IgD-negative memory B cell (primary cell): ENCODE results near the gene C9orf152. TPM values are rescaled to one million over a fixed set of nuclear protein-coding genes. Genes with fewer than 3 reads are reported as not detected.
A peak's percentile ranks its signal among the peaks of the same experiment; 100 is the strongest.

Experiments
- H3K27ac Mint-ChIP-seq, 3 donors: one replicate each; pipeline ENCODE4 v1.8.0; 2020 to 2022; ENCODE audit warnings: mild to moderate bottlenecking in 3 of 3, mixed read lengths in 3 of 3, moderate library complexity in 1 of 3
- H3K27me3 Mint-ChIP-seq: one replicate; pipeline ENCODE4 v1.8.0; 2021; ENCODE audit warnings: mixed read lengths
- H3K36me3 Mint-ChIP-seq: one replicate; pipeline ENCODE4 v1.8.0; 2020; ENCODE audit warnings: mild to moderate bottlenecking, mixed read lengths
- H3K4me1 Mint-ChIP-seq, 3 donors: one replicate each; pipeline ENCODE4 v1.8.0; 2020 to 2022; ENCODE audit warnings: mixed read lengths in 3 of 3, mild to moderate bottlenecking in 1 of 3
- H3K4me3 Mint-ChIP-seq, 4 donors: one replicate each; pipeline ENCODE4 v1.8.0; 2020 to 2022; ENCODE audit warnings: mild to moderate bottlenecking in 4 of 4, mixed read lengths in 4 of 4, moderate library complexity in 3 of 4
- H3K9me3 Mint-ChIP-seq, 3 donors: one replicate each; pipeline ENCODE4 v1.8.0; 2020 to 2021; ENCODE audit warnings: mixed read lengths in 3 of 3, mild to moderate bottlenecking in 1 of 3
- polyA plus RNA-seq: library from polyadenylated mRNA; unstranded; fragments of 300-500 nt; fragmentation: Illumina TruSeq; gene quantifications from one replicate; pipeline ENCODE4 v1.2.3, GENCODE V29; 2021

The C9orf152 gene
- polyA plus RNA-seq, 1 donor from 2014 or later = not detected

DNA sequence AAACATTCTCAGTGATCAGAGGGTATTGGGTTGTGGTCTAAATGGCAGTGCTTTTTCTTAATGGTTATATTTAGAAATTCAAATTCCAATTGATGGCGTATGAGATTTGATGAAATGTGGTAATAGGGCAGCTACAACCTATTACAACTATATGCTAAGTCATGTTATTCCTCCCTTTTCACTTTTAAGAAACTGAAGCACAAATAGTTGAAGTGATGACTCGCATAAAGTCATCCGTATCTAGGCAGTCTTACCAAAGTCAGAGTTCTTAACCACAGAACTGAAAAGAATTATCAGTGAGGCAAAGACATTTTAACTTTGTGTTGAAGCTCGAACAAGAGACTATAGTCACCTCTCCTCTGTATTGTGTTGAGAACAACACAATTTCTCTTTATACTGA is 28.2 kb downstream of the C9orf152 start:
- Mint-ChIP-seq H3K27me3 (no peaks in the 10 kb centered on the region), H3K4me1 (peaks cover 3 to 9% (median 3%) of the 10 kb centered on the region in 3 donors), H3K27ac (no peak overlapping the region)

DNA sequence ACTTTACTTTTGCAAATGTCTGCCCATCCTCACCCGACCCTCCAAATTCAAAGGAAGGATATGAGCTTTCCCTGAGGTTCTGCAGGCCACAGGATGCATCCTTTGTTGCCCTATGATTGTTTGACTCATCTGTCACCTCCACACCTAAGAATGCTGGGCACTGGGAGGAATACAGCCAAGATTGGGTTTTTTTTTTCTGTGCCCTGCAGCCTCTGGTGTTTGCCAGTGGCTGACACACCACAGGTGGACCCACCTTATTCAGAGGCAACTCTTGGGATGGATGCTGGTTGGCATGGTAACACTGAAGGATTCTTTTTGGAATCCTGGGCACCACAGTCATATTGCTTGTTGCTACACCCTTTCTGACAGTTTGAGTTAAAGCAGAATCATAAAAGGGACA is 29.7 kb downstream of the C9orf152 start:
- Mint-ChIP-seq H3K9me3 (no peaks in the 10 kb centered on the region), H3K27ac (peak overlapping the region in 1 of 3 donors; percentile 54), H3K36me3 (no peaks in the 10 kb centered on the region), H3K27me3 (no peaks in the 10 kb centered on the region), H3K4me3 (no peak overlapping the region), H3K4me1 (peaks cover 5 to 7% (median 6%) of the 10 kb centered on the region in 3 donors)

More for the DNA sequence above, 28.2 kb downstream of the C9orf152 start:
- H3K4me3 Mint-ChIP-seq = no peak overlapping the region
- H3K36me3 Mint-ChIP-seq = no peaks in the 10 kb centered on the region
- no peaks in the 10 kb centered on the region for H3K9me3 Mint-ChIP-seq

DNA sequence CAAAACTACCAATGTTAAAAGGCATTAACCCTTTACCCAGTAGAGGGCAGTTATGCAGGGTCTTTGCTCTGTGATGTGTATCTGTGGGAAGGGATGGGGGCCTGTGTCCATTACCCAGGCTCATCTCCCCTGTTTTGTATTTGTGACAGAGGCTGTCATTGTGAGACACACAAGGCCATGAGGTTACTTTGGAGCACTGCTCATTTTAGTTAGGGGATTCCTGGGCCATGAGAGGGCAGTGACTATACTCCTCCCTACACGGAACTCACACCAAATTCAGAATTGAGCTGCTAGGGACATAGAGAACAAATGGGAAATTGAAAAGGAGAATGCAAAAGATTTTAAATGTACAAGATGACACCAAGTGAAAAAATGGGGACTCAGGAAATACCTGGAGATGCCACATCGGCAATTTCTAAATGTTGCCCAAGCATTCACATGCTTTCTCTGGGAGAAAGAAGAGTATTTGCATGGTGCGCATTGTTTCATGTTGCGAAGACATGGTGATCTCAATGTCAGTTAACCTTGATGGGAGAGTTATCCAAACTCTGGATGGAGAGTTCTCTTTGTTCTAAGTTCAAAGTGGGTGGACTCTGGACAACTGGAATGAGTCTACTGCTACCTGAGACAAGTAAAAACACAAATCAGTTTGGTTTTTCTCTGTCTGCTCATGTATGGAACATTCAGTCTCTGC is 32.5 kb downstream of the C9orf152 start:
- H3K27ac Mint-ChIP-seq = peak overlapping the region; percentile 8 to 46 (median 31)
- H3K9me3 Mint-ChIP-seq = no peaks in the 10 kb centered on the region

DNA sequence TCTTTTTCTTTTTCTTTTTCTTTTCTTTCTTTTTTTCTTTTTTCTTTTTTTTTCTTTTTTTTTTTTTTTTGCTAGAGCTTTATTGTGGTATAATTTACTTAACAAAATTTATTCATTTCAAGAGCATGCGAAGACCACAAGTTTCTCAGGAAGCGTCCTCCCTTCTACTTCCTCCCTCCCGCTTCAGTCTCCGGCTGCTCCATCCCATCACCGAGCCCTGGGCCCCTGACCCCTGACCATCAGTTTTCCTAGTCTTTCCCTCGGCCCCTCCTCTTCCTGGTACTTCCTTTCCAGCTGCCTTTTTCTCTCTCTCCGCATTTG is 34.7 kb downstream of the C9orf152 start:
- H3K4me1 Mint-ChIP-seq = peaks cover 8 to 20% (median 11%) of the 10 kb centered on the region in 3 donors
- no peaks in the 10 kb centered on the region for H3K27me3 Mint-ChIP-seq
- peak overlapping the region; percentile 53 to 73 (median 54) for H3K27ac Mint-ChIP-seq
- no peaks in the 10 kb centered on the region for H3K9me3 Mint-ChIP-seq
- peak overlapping the region in 1 of 4 donors; percentile 7 for H3K4me3 Mint-ChIP-seq
- peaks cover 7% of the 10 kb centered on the region for H3K36me3 Mint-ChIP-seq

More for the DNA sequence above, 32.5 kb downstream of the C9orf152 start:
- no peak overlapping the region for H3K4me3 Mint-ChIP-seq
- no peaks in the 10 kb centered on the region for H3K27me3 Mint-ChIP-seq
- peaks cover 5% of the 10 kb centered on the region for H3K36me3 Mint-ChIP-seq
- peaks cover 5 to 13% (median 7%) of the 10 kb centered on the region in 3 donors for H3K4me1 Mint-ChIP-seq

DNA sequence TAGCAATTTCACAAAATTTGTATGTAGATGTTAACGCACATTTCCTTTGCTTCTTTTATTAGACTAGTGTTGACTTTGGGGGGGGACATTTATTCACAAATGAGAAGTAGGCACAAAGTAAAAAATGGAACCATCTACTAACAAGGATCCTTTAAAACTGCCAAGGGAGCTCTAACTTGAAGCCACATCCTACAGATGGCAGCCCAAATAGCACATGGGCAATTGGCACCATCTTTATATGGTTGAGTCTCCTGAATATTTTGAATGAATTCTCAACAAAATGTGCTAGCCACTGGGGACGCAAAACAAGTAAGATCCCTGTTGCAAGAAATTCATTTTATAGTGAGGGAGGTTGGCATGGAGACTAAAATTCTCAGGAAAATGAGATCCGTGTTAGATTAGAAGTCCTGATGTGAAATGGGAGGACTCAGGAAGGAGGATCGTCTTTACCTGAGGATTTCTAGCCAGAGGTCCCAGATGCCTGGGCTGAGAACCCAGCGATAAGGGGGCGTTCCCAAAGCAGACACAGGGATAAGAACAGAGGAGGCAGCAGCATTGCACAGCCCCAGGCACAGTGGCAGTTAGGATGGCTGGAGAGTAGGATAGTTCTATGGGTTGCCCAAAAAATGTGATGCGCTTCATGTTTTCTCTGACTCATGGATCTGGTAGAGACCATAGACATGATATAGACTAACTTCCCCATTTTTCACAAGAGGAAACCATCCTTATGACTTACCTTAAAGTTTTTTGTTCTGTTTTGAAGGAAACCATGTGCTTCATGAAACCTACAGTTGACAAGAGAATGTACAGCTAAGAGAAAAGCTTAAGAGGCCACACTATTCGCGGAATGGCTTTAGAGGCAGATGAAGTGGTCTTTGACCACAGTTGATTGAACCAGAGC is 37.4 kb downstream of the C9orf152 start:
- H3K36me3 Mint-ChIP-seq = peaks cover 8% of the 10 kb centered on the region
- H3K9me3 Mint-ChIP-seq = no peaks in the 10 kb centered on the region
- H3K4me3 Mint-ChIP-seq = no peak overlapping the region
- H3K4me1 Mint-ChIP-seq = peaks cover 13 to 22% (median 15%) of the 10 kb centered on the region in 3 donors
- H3K27me3 Mint-ChIP-seq = no peaks in the 10 kb centered on the region
- peak overlapping the region in 2 of 3 donors; percentile 22 for H3K27ac Mint-ChIP-seq

DNA sequence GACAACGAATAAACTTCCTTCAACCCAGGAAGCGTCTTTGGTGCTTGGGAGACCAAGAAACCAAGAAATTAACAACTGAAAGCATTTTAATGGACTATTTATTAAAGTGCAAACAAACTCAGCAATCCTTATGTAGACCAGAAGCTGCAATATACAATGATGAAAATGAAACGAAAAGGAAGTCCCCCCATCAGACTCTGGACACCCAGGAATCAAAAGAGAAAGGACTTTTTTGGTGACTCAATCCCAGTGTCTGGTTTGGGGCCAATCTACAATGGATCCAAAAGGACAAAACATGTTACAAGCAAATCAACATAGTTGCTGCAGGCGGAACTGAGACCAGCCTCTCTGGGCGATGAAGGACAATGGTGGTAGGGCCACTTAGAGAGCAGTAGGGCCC is 39.5 kb downstream of the C9orf152 start:
- H3K27ac Mint-ChIP-seq = peak overlapping the region in 2 of 3 donors; percentile 23 to 74
- no peak overlapping the region for H3K4me3 Mint-ChIP-seq
- no peaks in the 10 kb centered on the region for H3K9me3 Mint-ChIP-seq
- peaks cover 18 to 27% (median 22%) of the 10 kb centered on the region in 3 donors for H3K4me1 Mint-ChIP-seq
- H3K27me3 Mint-ChIP-seq = no peaks in the 10 kb centered on the region
- H3K36me3 Mint-ChIP-seq = peaks cover 11% of the 10 kb centered on the region

DNA sequence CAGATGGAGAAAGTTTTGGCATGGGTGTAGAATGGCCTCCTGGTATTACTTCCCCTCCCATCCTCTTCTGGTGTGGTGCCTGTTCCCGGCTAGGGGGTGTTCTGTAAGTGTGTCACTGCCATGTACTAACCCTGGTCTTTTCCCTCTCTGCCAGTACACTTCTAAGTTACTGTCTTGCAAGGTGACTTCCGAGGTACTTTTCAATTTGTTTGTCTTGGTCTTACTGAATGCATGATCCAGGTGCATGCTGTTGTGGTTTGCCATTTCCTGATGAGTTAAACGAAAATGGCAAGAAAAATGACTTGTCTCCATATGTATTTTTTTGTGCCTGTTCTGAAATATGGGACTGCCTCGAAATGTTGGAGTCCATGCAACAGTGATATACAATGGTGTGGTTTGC is 46.0 kb downstream of the C9orf152 start:
- peaks cover 55 to 65% (median 55%) of the 10 kb centered on the region in 3 donors for H3K4me1 Mint-ChIP-seq
- peak overlapping the region; percentile 7 to 65 (median 13) for H3K27ac Mint-ChIP-seq
- H3K27me3 Mint-ChIP-seq = no peaks in the 10 kb centered on the region
- peak overlapping the region in 2 of 4 donors; percentile 61 to 89 for H3K4me3 Mint-ChIP-seq
- peaks cover 8% of the 10 kb centered on the region for H3K36me3 Mint-ChIP-seq
- H3K9me3 Mint-ChIP-seq = peaks cover 0 to 2% (median 0%) of the 10 kb centered on the region in 3 donors

DNA sequence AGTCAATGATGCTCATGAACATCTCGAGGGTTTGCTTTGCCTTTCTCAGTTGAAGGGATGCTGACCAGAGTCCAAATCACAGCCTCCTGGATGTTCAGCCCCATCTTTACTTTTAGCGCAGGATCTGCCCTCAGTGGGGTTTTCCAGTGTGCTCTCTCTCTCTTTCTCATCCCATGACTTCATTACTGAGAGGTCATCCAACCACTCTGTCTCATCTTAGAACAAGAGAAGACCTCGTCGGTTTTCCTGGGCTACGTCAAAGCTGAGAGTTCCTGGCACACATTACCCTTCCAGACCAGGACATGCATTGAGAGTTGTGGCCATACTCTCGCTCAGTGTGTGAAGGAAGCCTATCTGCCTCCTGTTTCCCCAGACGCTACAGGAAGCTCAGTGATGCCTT is 47.3 kb downstream of the C9orf152 start:
- H3K27me3 Mint-ChIP-seq = no peaks in the 10 kb centered on the region
- H3K4me3 Mint-ChIP-seq = peak overlapping the region in 1 of 4 donors; percentile 55
- H3K9me3 Mint-ChIP-seq = peaks cover 0 to 2% (median 0%) of the 10 kb centered on the region in 3 donors
- H3K36me3 Mint-ChIP-seq = peaks cover 8% of the 10 kb centered on the region
- peaks cover 62 to 69% (median 66%) of the 10 kb centered on the region in 3 donors for H3K4me1 Mint-ChIP-seq
- H3K27ac Mint-ChIP-seq = peak overlapping the region; percentile 33 to 87 (median 67)

DNA sequence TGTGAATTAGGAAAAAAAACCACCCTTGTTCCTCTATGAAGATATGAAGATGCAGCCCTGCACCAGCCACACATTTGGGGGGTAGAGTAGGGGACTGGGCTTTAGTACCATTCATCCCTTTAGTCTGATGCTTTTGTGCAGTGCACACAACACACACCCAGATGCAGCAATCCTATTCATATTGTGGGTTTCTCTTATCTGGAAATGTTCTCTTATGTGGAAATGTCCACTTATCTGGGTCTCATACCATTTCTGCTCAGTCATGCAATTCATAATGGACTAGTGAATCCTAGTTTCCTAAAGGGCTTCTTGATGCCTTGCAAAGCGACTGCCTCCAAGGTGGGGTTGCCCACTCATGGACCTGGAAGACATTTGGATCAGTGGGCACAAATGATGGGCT is 47.8 kb downstream of the C9orf152 start:
- peaks cover 4% of the 10 kb centered on the region for H3K36me3 Mint-ChIP-seq
- peak overlapping the region in 2 of 3 donors; percentile 49 to 87 for H3K27ac Mint-ChIP-seq
- no peaks in the 10 kb centered on the region for H3K27me3 Mint-ChIP-seq
- peak overlapping the region in 2 of 4 donors; percentile 11 to 63 for H3K4me3 Mint-ChIP-seq
- H3K4me1 Mint-ChIP-seq = peaks cover 62 to 69% (median 68%) of the 10 kb centered on the region in 3 donors
- peaks cover 0 to 2% (median 0%) of the 10 kb centered on the region in 3 donors for H3K9me3 Mint-ChIP-seq

DNA sequence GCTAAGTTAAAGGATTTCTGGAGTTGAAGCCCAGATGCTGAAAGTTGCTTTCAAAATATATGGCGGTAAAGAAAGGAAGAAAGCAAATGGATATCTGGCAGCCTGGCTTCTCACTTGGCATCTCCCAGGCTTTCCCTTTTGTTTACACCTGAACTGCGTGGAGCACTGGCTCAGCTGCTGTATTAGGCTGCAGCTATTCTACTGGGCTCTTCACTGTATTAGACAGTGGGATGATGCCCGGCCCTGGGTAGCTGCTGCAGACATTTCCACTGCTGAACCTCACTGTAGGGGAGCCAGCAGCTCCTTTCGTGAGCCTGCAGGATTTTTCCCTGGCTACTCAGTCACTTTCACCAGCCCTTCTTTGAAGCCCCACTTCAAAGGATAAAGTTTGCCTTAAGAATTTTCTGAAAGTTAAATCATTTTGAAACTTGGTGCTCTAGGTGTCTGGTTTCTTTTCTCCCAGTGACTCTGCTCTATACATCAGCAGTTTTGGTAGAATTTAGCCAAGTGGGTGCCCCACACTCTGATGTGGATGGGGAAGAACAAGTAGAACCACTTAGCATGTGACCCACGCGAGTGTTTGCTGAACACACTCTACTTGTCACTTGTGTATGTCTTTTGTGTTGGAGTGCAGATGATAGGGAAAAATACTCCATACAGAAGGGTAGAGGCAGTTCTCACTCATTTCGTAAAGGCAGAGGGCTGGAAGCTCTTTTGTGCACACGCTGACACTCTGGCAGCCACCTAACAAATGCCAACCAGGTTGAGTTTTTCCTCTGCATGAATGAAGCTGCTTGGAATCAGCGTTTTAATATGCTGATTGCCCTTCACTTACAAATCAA is 49.9 kb downstream of the C9orf152 start:
- H3K9me3 Mint-ChIP-seq = peaks cover 0 to 2% (median 0%) of the 10 kb centered on the region in 3 donors
- no peaks in the 10 kb centered on the region for H3K27me3 Mint-ChIP-seq
- H3K4me1 Mint-ChIP-seq = peaks cover 67 to 77% (median 76%) of the 10 kb centered on the region in 3 donors
- H3K27ac Mint-ChIP-seq = peak overlapping the region; percentile 4 to 71 (median 65)
- H3K4me3 Mint-ChIP-seq = peak overlapping the region in 2 of 4 donors; percentile 32 to 34
- peaks cover 7% of the 10 kb centered on the region for H3K36me3 Mint-ChIP-seq

DNA sequence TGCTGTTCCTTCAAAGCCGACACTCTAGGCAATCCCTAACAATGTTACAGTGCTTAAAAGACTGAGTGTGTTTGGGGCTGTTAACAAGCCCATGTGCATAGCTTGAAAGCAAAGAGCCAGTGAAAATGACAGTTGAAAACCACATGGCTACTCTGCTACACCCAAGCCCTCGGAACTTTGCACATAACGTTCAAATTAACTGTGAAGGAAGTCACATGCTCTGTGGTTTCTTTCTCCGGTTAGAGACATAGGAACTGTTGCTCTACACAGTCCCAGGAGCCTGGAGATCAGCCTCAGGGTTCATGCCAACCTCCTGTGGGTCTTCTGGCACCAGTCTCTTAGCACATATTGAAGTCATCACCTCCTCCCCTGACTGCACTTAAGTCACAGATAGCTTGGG is 51.1 kb downstream of the C9orf152 start:
- H3K27me3 Mint-ChIP-seq = no peaks in the 10 kb centered on the region
- peaks cover 0 to under 1% (median 0%) of the 10 kb centered on the region in 3 donors for H3K9me3 Mint-ChIP-seq
- H3K27ac Mint-ChIP-seq = peak overlapping the region in 2 of 3 donors; percentile 65 to 80
- H3K4me3 Mint-ChIP-seq = peak overlapping the region; percentile 16 to 88 (median 64)
- peaks cover 72 to 83% (median 77%) of the 10 kb centered on the region in 3 donors for H3K4me1 Mint-ChIP-seq
- H3K36me3 Mint-ChIP-seq = peaks cover 9% of the 10 kb centered on the region

DNA sequence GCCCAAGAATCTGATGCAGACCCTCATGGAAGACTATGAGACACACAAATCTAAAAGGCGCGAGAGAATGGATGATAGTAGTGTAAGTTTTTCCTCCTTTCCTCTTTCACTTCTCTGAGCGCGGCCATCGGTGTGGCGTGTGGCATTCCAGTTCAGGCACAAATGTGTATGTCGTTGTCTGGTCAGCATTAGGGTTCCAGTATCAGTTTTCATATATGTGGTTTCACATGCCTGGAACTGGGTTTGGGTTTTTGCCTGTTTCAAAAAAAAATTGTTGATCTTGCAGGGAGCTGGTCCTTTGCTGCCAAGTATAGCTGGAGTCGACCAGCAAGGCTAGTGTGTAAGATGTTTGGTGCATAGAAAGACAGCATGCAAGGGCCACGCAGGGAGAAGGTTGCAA is 51.5 kb downstream of the C9orf152 start:
- Mint-ChIP-seq H3K27ac (peak overlapping the region; percentile 55 to 80 (median 65)), H3K36me3 (peaks cover 9% of the 10 kb centered on the region), H3K4me3 (peak overlapping the region; percentile 16 to 88 (median 59)), H3K9me3 (no peaks in the 10 kb centered on the region), H3K27me3 (no peaks in the 10 kb centered on the region), H3K4me1 (peaks cover 70 to 84% (median 74%) of the 10 kb centered on the region in 3 donors)

DNA sequence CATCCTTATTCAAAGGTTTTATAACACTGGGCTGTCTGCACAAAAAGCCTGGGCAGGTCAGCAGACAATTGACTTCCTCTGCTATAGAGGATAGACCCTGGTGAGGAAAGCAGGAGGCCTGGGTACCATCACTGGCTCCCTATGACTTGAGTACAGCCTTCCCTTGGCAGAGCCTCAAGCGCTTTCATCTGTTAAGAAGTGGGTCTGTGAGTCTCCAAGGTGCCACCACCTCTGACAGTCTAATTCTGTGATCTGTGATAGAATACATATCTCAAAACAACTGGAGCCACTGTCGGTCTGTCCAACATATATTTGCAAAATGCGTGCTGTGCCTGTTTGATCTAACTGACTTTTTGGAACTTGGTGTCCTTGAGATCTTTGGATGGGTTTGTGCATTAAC is 52.2 kb downstream of the C9orf152 start:
- no peak overlapping the region for H3K27ac Mint-ChIP-seq
- H3K4me1 Mint-ChIP-seq = peaks cover 70 to 85% (median 76%) of the 10 kb centered on the region in 3 donors
- H3K9me3 Mint-ChIP-seq = no peaks in the 10 kb centered on the region
- no peaks in the 10 kb centered on the region for H3K27me3 Mint-ChIP-seq
- H3K4me3 Mint-ChIP-seq = peak overlapping the region in 1 of 4 donors; percentile 70
- H3K36me3 Mint-ChIP-seq = peaks cover 13% of the 10 kb centered on the region

DNA sequence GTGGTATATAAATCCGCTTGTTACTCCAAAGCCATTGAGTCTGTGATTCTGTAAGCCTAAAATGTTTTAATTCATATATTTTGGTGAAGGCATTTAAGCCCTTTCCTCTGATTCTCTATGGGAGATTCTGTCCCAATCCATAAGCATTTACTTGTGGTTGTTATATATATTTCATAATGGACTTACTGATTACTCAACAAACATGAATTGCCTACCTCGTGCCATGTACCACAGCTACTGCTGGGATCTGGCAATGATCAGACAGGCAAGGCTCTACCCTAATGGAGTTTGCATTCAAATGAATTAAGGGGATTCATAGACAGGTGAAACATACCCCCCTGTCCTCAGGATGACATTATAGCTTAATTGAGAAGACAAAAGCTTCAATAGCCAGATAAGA is 54.5 kb downstream of the C9orf152 start:
- peaks cover 0 to 5% (median 3%) of the 10 kb centered on the region in 3 donors for H3K9me3 Mint-ChIP-seq
- H3K36me3 Mint-ChIP-seq = peaks cover 21% of the 10 kb centered on the region
- H3K4me1 Mint-ChIP-seq = peaks cover 67 to 85% (median 72%) of the 10 kb centered on the region in 3 donors
- no peaks in the 10 kb centered on the region for H3K27me3 Mint-ChIP-seq
- H3K4me3 Mint-ChIP-seq = peak overlapping the region in 2 of 4 donors; percentile 70 to 78
- peak overlapping the region; percentile 27 to 91 (median 64) for H3K27ac Mint-ChIP-seq
